HG03159 (cell line): ENCODE measurements around the gene CSH1.
"Not testable (repeated sequence)": the region's sequence is repeated elsewhere in the genome, so short reads cannot be mapped to it uniquely, and the experiment has no call there.

ENCODE experiments used
- ATAC-seq: cut with Tn5 transposase; IDR thresholded peaks from one replicate; pipeline ENCODE4 v1.9.1; 2021; ENCODE audit warnings: mild to moderate bottlenecking, moderate library complexity; ENCODE audit not compliant: unreplicated experiment

The CSH1 gene

DNA sequence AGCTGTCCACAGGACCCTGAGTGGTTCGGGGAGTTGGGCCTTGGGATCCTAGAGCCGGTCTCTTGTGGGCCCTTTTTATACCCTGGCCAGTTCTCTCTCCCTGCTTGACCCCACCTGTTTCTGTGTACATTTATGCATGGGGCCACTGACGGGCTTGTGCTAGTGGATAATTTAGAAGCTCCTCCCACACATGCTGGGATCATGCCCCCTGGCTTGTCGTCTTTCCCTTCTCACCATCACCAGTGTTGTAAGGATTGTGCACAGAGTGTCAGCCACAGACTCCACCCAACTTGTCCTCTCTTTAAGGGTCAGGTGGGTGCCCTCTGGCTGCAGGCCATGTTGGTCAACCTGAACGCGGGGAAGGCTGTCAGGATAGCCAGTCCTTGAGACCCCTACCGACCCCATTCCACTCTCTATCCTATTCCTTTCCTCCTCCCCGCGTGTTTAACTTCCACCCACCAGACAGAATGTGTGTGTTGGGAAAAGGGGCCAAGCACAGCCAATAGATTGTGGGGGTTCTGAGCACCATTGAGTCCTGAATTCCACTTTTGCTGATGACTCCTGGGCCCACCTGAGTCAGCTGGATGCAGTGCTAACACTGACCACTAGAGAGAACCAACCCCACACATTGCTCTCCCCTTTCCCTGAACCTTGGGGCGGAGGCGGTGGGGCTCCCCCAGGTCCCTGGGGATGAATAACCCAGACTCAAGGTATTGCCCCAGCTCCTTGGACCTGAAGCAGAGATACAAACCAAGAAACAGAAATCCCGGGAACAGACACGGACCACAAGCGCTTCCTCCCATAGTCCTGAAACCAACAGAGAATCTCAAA lies at the start of gene CSH1:
Gene CSH1, minus strand, starts transcription at position 51 of the 831 bp plus-strand sequence. CDS start 63 bp downstream, outside the sequence.
- not testable (repeated sequence) for ATAC-seq

DNA sequence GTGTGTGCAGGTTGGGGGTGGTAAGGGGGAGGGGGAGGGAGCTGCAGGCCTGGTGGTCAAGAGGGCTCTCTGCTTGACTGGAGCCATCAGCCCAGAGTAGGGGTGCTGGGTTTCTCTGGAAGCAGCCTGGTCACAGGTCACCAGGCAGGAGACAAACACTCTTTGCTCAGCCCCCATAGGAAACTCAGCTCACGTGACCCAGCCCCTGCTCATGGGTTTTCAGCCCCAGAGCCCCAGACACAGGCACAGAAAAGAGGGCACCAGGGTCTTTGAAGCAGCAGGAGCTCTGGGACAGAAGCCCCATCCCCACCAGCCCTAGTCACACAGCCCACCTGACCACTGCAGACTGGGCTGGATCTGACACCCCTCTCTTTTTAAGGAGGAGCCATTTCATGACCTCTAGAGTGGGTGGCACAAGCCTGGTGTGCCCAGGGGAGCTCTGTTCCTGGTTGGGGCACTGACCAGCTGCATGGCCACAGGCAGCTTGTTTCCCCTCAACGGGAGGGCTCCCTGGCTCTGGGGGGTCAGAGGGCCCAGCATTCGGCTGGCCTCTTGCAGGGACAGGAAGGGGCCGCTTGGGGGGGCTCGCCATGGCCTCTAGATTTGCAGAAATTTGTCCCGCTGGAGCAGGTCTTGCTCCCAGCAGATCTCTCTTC lies 49.5 kb upstream of the CSH1 start:
- peak; percentile 48 for ATAC-seq

DNA sequence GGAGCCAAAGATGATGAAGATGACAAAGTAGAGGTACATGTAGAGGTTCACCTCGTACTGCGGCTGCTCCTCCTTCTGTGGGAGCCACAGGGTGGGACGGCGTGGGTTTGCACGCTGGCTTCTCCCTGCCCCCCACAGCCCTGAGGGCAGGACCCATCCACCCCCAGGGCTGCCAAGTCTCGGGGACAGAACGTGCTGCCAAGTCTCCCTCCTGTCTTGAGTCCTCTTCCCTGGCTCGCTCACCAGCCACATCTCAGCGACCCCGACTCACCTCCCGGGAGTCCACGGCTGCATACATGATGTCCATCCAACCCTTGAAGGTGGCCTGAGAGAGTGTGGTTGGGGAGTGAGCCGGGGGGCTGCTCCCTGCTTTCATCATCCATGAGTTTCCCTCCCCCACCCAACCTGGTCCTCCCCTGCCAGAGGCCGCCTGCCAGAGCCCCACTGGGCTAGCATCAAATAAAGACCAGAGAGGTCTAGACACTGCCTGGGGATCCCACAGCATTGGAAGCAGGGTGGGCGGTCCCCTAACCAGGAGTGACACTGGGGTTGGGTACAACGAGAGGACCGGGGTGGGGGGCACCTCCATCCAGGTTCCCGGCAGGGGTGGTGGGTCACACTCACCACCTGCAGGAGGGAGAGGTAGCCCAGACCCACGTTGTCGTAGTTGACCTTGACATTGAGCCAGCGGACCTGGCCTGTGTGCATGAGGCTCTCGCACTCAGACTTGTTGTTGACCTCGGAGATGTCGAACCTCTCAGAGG lies 48.5 kb upstream of the CSH1 start:
- ATAC-seq = no peak

DNA sequence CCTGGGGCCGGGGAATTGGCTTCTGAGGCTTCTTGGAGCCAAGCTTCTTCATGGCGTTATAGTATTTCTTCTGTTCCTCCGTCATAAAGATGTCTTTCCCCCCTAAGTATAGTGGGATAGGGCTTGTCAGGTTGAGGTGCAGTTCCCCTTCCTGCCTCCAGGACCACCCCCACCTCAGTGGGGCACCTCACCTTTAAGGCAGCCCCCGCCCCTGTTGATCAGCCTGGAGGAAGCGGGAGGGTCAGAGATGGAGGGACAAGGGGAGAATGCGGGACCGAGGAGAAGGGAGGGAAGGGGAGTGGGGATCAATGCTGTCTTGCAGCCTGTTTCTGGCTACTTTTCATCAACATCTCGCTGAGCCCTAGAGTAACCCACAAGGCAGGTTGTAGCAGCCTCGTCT lies 47.4 kb upstream of the CSH1 start:
- ATAC-seq = no peak

DNA sequence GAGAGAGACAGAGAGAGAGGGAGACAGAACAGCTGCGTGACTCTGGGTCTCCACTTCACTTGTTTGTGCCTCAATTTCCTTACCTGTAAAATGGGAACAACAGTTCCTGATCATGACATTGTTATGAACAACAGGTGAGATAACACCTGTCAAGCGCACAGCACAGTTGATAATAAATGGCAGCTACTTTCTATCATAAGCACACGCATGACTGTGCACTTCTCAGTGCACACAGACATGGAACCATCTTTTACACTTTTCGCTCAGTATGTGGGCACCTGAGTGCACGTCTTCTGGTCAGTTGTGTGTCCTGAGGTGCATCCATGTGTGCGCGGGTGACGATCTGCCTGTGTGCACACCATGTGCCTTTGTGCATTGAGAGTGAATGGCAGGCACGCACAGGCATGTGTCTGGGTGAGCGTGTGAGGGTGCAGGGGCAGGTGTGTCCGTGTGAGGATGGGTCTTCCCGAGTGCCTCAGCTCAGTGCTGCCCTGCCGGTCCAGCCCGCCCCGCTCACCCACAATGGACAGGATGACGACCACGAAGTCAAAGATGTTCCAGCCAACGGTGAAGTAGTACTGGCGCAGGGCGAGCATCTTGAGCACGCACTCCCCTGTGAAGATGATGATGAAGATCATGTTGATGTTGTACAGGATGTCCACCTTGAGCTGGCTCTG lies 46.1 kb upstream of the CSH1 start:
- no peak for ATAC-seq

DNA sequence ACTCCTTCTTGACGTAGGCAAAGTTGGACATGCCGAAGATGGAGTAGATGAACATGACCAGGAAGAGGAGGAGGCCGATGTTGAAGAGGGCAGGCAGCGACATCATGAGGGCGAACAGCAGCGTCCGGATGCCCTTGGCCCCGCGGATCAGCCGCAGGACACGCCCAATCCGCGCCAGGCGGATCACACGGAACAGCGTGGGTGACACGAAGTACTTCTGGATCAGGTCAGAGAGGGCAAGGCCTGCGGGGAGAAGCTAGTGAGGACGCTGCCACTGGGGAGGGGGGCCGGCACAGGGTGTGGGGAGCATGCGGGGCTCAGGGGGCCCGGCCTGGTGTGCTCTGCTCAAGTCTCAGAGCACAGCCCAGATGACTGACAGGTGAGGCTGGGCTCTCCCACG lies 45.4 kb upstream of the CSH1 start:
- ATAC-seq = no peak

DNA sequence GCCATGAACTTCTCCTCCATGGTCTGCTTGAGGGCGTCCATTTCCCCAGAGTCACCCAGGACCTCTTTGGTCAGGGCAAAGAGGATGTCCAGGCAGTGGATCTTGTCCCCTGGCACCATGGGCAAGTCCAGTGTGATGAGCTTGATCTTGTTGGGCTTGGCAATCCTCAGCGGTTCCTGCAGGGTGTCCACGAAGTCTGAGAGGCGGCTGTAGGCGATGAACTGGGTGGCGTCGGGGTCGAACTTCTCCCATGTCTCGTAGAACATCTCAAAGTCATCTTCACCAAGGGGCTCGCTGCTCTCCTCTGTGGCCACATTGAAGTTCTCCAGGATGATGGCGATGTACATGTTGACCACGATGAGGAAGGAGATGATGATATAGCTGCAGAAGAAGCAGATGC lies 44.8 kb upstream of the CSH1 start:
- no peak for ATAC-seq

DNA sequence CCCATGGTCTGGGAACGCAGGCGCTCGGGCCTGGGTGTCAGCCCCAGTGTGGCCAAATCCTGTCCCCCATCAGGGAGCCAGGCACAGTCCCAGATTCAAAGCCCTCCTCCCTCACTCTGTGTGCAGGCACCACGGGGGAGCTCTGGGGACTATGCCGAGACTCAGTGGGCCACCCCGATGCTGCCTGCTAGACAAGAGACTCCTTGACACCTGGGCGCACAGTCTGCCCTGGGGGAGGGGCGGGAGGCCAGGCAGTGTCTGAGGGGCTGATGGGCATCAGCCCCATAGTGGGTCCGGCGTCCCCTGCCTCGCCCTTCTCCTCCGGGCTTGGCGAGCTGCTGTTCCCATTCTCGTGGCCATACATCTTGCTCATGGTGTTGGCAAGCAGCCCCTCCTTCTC lies 44.2 kb upstream of the CSH1 start:
- no peak for ATAC-seq

DNA sequence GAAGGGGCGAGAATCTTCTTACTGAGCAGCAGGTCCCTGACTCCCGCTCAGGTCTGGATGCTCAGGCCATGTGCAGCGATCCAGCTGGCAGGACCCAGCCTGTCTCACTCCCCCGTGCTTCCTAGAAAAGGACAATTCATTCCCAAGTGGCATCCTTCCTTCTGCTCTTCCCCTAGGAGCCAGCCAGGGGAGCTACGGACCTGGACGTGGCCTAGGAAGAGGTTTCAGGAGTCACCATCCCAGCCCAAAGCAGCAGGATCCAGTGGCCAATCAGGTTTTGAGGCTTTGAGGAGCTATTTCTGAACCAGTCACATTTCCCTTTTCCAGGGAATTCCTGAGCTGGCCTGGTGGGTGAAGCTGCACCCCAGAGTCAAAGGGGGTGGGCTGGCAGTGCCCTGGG lies 43.5 kb upstream of the CSH1 start:
- no peak for ATAC-seq

DNA sequence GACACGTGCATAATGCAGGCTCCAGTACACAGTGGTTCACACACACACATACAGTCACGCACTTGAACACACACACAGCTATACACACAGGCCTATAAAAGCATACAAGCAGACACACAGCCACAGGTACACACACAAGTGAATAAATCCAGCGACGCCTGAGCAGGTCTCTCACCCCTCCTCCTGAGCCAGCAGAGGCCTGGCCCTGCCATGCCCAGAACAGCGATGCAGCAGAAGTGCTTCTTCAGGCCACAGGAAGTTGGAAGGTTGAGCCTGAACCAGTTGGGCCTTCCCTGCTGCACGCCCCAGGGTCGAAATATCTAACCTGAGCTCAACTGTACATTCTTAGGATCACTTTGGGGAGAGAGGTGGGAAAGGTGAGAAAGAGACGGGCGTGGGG lies 43.0 kb upstream of the CSH1 start:
- ATAC-seq = no peak

DNA sequence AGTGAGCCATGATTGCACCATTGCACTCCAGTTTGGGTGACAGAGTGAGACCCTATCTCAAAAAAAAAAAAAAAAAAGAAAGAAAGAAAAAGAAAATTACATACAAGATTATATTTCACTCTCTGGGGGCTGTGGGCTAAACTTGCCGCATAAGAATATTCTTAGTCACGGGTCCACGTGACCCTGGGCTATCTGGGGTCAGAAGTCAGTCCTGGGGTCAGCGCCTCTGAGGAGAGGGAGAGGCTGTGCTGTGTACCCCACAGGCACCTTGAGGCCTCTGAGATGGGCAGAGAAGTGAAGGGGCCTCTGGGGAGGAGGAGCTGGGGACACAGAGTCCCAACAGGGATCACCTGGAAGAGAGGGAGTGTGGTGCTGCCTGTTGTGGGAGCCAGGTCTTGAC lies 41.5 kb upstream of the CSH1 start:
- no peak for ATAC-seq

DNA sequence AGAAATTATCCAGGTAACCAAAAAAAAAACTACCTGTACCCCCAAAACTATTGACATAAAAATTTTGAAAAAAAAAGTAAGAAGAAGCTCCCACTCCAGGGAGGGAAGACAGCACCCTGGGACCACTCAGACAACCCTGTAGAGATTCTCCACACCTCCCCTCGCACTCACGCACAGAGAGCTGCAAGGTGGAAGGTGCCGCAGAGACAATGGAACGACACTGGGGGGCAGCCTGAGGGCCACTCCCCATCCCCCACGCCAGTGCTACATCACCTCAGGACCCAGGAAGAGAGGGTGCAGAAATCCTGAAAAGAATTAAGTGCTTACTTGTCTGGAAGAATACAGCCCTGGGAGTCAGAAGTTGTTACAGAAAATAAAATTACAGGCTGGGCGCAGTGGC lies 40.9 kb upstream of the CSH1 start:
- ATAC-seq = no peak

DNA sequence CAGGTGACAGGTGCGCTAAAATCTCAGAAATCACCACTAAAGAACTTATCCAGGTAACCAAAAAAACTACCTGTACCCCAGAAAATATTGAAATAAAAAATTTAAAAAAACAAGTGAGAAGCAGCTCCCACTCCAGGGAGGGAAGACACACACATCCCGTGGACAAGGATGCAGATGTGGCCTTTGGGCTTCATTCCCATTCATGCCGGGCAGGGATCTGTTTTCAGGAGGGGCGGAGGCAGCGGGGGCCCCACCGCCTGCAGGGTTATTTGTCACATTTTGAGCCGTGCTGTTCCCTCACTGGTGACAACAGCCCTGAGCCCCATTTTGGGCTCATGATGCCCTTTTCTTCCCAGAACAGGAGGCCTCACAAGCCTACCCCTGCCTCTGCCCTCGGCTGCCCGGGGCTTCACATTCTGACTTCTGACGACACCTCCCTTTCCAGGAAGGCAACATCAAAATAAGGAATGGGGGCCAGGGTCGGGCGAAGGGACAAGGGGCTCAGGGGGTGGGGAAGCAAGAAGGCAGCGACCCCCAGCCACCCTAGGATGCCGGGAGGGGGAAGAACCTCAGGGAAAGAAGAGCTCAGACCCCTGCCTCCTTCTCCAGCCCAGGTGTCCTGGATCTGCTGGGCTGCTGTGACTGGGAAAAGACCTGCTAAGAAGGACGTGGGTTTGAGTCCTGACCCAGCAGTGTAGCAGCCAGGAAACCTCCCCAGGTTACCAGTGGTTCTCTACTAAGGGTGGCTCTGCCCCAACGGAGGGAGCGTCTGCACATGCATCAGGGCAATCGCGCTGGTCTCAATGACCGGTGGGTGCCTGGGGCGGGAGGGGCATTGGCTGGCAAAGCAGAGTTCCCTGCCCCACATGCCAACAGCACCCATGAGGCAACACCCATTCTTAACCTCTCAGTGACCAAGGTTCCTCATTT lies 38.1 kb upstream of the CSH1 start:
- no peak for ATAC-seq

DNA sequence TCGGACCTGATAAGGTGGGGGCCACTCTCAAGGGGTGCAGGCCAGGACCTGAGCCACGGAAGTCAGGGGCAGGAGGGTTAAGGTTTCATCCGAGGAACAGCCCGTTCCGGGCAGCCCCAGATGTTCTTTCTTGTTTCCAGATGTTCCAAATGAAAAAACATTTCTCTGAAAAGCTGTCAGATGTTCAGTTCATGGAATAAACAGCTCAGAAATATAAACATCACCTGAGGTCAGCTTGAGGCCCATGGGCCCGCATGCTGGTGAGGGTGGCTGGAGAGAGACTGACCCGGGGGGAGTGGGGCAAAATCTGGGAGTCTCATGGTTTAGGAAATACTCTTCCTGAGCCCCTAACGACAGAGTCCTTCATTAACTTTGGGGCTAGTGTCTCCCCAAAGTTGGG lies 37.2 kb upstream of the CSH1 start:
- ATAC-seq = no peak

DNA sequence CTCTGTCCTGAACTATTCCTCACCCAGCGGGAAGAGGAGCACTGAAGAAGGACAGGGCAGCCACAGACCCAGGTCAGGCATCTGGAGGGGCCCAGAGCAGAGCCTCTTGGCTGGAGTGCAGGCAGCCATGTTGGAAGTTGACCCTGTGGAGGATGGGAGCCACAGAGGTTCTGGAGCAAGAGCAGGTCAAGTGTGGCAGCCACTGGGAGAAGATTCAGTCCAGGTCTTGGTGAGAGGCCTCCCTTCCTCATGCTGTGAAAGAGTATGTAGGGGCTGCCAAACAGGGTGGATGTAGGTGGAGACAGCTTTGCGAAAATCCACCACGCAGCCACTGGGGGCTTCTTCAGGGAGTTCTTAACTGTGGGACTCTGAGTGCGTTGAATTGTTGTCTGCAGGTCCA lies 36.3 kb upstream of the CSH1 start:
- ATAC-seq = no peak

DNA sequence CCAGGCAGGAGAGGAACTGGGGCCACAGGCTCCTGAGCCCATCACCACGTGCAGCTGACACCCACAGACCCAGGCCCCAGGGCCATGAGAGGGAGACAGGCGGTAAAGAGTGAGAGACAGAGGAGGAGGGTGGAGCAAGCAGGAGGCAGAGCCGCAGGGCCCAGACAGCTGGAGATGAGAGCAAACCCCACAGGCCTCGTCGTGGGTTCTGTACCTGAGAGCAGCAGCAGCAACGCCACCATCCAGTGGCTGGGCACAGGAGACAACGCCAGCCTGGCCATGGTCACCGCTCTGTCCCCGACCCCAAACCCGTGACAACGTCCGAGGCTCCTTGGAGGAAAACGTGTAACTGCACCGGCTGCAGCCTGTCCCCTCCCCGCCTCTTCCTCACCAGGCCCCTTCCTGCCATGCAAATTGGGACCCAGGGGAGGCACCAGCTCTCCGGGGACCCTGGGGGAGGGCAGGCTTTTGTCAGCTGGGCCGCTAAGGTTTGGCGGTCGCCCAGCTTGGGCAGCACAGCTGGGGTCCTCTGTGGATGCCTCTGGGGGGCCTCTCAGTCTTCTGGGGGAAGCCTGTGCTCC lies 35.7 kb upstream of the CSH1 start, which contains the start of gene CD79B:
Gene CD79B, minus strand, starts transcription at position 351 of the 581 bp plus-strand sequence. Its CDS starts 70 bp downstream, at position 281.
- ATAC-seq = peak; percentile 79

DNA sequence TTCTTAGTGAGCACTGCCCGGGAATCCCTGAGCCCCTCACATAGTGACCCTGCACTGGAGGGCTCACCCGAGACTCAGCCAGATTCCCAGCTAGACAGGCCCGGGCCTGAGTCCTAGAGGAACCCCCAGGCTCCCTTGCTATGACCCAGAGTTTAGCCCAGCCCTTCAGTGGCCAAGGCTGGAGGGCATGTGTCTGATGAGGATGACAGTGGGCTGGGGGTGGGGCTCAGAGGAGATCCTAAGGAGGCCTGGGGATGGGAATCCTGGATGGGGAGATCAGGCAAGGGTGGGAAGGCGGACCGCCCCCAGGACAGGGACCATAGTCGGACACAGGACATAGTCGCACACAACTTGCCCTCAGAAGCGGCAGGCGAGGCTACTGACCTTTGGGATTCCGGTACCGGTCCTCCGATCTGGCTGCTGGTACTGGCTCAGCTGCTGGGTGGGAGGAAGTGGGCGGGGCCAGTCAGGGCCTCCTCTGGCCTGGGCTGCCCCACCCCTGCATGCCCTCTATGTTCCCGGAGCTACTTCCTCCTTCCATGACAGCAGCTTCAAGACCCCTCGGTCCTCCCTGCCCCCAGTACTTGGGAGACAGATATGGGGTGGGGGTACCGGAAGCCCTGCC lies 34.7 kb upstream of the CSH1 start:
- ATAC-seq = no peak

DNA sequence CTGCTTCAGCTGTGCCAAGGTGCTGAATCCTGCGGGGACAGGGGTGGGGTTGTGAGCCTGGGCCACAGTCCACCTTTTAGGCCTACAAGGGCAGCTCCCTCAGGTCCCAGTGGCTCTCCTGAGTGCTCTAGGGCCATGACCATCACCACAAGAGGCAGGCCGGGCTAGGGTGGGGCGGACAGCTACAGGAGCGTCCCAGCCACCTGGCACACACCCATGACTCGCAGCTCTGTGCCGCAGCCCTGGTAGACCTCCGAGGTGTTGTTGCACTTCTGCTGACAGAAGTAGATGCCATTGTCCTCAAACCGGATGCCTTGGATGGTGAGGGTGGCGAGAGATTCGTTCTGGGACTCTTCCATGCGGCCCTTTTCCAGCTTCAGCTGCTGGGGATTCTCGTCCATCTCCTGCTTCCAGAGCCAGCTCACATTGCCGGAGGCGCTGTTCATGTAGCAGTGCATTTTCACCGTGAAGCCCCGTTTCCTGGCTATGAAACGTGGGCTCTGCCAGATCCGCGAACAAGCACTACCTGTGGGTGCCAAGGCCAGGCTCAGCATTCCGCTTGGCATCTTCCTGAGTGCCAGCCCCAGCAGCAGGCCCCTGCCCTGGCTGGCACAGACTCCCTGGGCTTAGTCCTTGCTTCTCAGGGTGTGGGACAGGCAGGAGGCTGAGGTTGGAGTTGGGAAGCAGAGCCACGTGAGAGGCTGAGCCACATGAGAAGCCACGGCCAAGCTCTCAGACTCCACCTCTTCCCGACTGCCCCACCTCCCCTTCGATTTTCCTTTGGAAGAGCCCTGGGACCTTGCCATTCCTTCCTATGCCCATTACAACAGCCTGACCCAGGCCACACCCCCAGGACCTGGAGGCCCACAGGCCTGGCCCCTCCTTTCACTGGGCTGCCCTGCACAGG lies 33.7 kb upstream of the CSH1 start:
- ATAC-seq = no peak
